MM.1S (cell line): ENCODE results near the gene ALG9.

Experiments
- DNase-seq: peaks from one replicate; pipeline ENCODE4 v3.0.0-alpha.2; 2015
- H2AFZ ChIP-seq: fragments of 300-600 bp; sonication (generic); 2 replicates; pipeline ENCODE4 v1.6.0; 2016; ENCODE audit warnings: antibody characterized with exemption, low read length
- H3F3A ChIP-seq: fragments of 300-600 bp; sonication (generic); 2 replicates; pipeline ENCODE4 v1.6.1; 2016; ENCODE audit warnings: mild to moderate bottlenecking, antibody characterized with exemption, low read length, moderate library complexity, mixed read lengths; ENCODE audit not compliant: insufficient read depth
- H3K27ac ChIP-seq: fragments of 300-600 bp; sonication (generic); 2 replicates; pipeline ENCODE4 v1.5.1; 2016; ENCODE audit warnings: mild to moderate bottlenecking, low read length
- H3K27me3 ChIP-seq: fragments of 300-600 bp; sonication (generic); replicated peaks from 2 replicates; pipeline ENCODE4 v1.6.0; 2016; ENCODE audit warnings: low read length; ENCODE audit not compliant: insufficient read depth
- H3K36me3 ChIP-seq: fragments of 300-600 bp; sonication (generic); replicated peaks from 2 replicates; pipeline ENCODE4 v1.6.1; 2016; ENCODE audit warnings: mild to moderate bottlenecking, low read length, mixed read lengths; ENCODE audit not compliant: insufficient read depth
- H3K4me1 ChIP-seq: fragments of 300-600 bp; sonication (generic); 2 replicates; pipeline ENCODE4 v1.6.1; 2016; ENCODE audit warnings: low read length, mixed read lengths
- H3K4me2 ChIP-seq: fragments of 300-600 bp; sonication (generic); 2 replicates; pipeline ENCODE4 v1.6.0; 2016; ENCODE audit warnings: low read depth, low read length
- H3K4me3 ChIP-seq: fragments of 300-600 bp; sonication (generic); 2 replicates; pipeline ENCODE4 v1.5.1; 2016; ENCODE audit warnings: low read length, mixed read lengths
- H3K79me2 ChIP-seq: fragments of 300-600 bp; sonication (generic); 2 replicates; pipeline ENCODE4 v1.6.1; 2016; ENCODE audit warnings: mixed run types, low read length, mixed read lengths
- H3K9ac ChIP-seq: fragments of 300-600 bp; sonication (generic); 2 replicates; pipeline ENCODE4 v1.6.1; 2016; ENCODE audit warnings: low read length, mixed read lengths
- H3K9me2 ChIP-seq: fragments of 300-600 bp; sonication (generic); replicated peaks from 2 replicates; pipeline ENCODE4 v1.6.1; 2016; ENCODE audit warnings: mild to moderate bottlenecking, low read length, mixed read lengths; ENCODE audit not compliant: insufficient read depth
- H3K9me3 ChIP-seq: fragments of 300-600 bp; sonication (generic); replicated peaks from 2 replicates; pipeline ENCODE4 v1.6.1; 2016; ENCODE audit warnings: mild to moderate bottlenecking, low read length, mixed read lengths; ENCODE audit not compliant: insufficient read depth
- H4K20me1 ChIP-seq: fragments of 300-600 bp; sonication (generic); 2 replicates; pipeline ENCODE4 v1.6.1; 2016; ENCODE audit warnings: mild to moderate bottlenecking, low read length, moderate library complexity, mixed read lengths; ENCODE audit not compliant: insufficient read depth
- EZH2 ChIP-seq: fragments of 300-600 bp; sonication (generic); optimal IDR thresholded peaks from 2 replicates; pipeline ENCODE3; 2017; ENCODE audit warnings: low read depth, mild to moderate bottlenecking, antibody characterized with exemption, low read length, mixed read lengths
- EZH2phosphoT487 ChIP-seq: fragments of 300-600 bp; sonication (generic); IDR thresholded peaks from 2 replicates; pipeline ENCODE4 v1.6.1; 2018; ENCODE audit warnings: antibody characterized with exemption, low read length
- TF ChIP-seq, protein P1 (sequence below): fragments of 300-600 bp; sonication (generic); IDR thresholded peaks from 2 replicates; pipeline ENCODE4 v1.5.1; 2016; ENCODE audit warnings: antibody characterized with exemption, low read length, mixed read lengths

The ALG9 gene

DNA sequence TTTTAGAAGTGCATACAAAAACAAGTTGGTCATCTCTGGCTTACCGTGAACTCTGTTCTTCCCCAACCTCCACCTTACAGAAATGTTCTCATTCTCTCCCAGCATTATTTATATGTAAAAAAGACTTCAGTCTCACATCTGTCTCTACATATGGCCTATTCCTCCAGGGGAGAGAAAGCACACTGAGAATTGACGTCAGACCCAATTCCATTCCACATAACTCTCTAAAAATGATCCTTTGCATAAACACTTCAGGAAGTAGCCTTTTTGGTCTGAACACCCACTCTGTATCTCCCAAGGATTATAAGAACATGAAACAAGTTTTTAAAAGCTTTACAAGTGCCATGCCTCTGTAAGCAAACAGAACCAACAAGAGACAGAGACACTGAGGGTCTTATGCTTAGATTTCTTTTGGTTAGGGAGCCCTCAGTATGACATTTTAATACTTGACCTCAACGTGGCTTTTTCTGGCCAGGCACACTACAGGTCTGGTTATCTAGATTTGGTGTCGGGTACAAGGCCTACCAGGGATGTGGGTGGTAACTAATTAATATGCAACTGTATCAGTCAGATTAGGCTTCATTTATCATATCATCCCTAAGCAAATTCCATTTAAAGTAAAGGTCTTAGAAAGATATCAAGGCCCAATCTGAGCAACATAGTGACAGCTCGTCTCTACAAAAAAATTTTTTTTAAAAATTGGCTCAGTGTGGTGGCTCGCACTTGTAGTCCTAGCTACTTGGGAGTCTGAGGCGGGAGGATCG is 56.6 kb downstream of the ALG9 start:
- Histone ChIP-seq H3K4me1 (no peaks in the 10 kb centered on the region), H3K9me2 (no peaks in the 10 kb centered on the region), H4K20me1 (no peaks in the 10 kb centered on the region), H3K9ac (no peak overlapping the region), H3K4me3 (no peak overlapping the region), H3K27ac (no peak overlapping the region), H3K4me2 (no peak overlapping the region), H2AFZ (no peak overlapping the region), H3K9me3 (no peaks in the 10 kb centered on the region), H3F3A (no peaks in the 10 kb centered on the region), H3K27me3 (no peaks in the 10 kb centered on the region), H3K79me2 (no peaks in the 10 kb centered on the region), H3K36me3 (no peaks in the 10 kb centered on the region)
- TF ChIP-seq EZH2phosphoT487, result no peak
- TF ChIP-seq, protein P1, sequence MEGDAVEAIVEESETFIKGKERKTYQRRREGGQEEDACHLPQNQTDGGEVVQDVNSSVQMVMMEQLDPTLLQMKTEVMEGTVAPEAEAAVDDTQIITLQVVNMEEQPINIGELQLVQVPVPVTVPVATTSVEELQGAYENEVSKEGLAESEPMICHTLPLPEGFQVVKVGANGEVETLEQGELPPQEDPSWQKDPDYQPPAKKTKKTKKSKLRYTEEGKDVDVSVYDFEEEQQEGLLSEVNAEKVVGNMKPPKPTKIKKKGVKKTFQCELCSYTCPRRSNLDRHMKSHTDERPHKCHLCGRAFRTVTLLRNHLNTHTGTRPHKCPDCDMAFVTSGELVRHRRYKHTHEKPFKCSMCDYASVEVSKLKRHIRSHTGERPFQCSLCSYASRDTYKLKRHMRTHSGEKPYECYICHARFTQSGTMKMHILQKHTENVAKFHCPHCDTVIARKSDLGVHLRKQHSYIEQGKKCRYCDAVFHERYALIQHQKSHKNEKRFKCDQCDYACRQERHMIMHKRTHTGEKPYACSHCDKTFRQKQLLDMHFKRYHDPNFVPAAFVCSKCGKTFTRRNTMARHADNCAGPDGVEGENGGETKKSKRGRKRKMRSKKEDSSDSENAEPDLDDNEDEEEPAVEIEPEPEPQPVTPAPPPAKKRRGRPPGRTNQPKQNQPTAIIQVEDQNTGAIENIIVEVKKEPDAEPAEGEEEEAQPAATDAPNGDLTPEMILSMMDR, result no peak
- TF ChIP-seq EZH2, result no peak
- DNase-seq, result no peak

DNA sequence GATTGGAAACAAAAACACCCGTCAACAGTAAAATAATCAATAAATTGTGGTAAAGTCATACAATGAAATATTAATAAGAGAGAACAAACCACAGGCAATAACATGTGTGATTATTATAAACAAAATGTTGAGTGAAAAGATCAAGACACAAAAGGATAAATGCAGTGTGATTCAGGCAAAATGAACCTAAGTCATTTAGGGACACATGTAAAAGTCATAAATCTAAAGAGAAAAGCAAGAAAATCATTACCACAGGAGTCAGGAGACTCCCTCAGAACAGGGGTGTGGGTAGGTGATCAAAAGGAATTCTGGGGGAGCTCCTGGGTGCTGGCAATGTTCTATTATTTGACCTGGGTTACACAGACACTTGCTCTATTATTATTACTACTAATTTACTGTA is 57.3 kb downstream of the ALG9 start:
- Histone ChIP-seq H3K27me3 (no peaks in the 10 kb centered on the region), H4K20me1 (no peaks in the 10 kb centered on the region), H3K9me2 (no peaks in the 10 kb centered on the region), H3F3A (no peaks in the 10 kb centered on the region), H3K9ac (no peak overlapping the region), H3K27ac (no peak overlapping the region), H3K9me3 (no peaks in the 10 kb centered on the region), H3K4me3 (no peak overlapping the region), H3K79me2 (no peaks in the 10 kb centered on the region), H3K4me1 (no peaks in the 10 kb centered on the region), H2AFZ (no peak overlapping the region), H3K4me2 (no peak overlapping the region), H3K36me3 (no peaks in the 10 kb centered on the region)
- TF ChIP-seq, protein P1, result no peak
- TF ChIP-seq EZH2, result no peak
- TF ChIP-seq EZH2phosphoT487, result no peak
- no peak for DNase-seq

DNA sequence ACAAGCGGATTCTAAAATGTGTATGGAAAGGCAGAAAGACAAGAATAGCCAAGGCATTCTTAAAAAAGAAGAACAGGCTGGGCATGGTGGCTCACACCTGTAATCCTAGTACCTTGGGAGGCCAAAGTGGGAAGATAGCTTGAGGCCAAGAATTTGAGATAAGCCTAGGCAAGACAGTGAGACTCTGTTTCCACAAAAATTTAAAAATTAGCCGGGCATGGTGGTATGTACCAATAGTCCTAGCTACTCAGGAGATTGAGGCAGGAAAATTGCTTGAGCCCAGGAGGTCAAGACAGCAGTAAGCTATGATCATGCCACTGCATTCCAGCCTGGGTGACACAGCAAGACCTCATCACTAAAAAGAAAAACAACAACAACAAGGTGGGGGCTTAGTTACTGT is 59.2 kb downstream of the ALG9 start:
- Histone ChIP-seq H3F3A (no peaks in the 10 kb centered on the region), H3K9me2 (no peaks in the 10 kb centered on the region), H3K4me1 (no peaks in the 10 kb centered on the region), H3K27me3 (no peaks in the 10 kb centered on the region), H4K20me1 (no peaks in the 10 kb centered on the region), H3K4me2 (no peak overlapping the region), H3K4me3 (no peak overlapping the region), H2AFZ (no peak overlapping the region), H3K79me2 (no peaks in the 10 kb centered on the region), H3K27ac (no peak overlapping the region), H3K9ac (no peak overlapping the region), H3K9me3 (no peaks in the 10 kb centered on the region), H3K36me3 (no peaks in the 10 kb centered on the region)
- no peak for TF ChIP-seq EZH2
- TF ChIP-seq EZH2phosphoT487, result no peak
- TF ChIP-seq, protein P1, result no peak
- no peak for DNase-seq
